ENCODE data around the gene MAD1L1. TPM values are rescaled to one million over a fixed set of nuclear protein-coding genes. Genes with fewer than 3 reads are reported as not detected.

The MAD1L1 gene
- total RNA-seq, 1 experiment from 2014 or later = 43.8 TPM

- no peak for TF ChIP-seq ZNF423 (CRISPR knock-in tag; IDR thresholded peaks at IDR 0.05)
- no peak for TF ChIP-seq ZNF219 (CRISPR knock-in tag; IDR thresholded peaks at IDR 0.05; ENCODE audit: borderline replicate concordance)
- TF ChIP-seq TEAD1 (CRISPR knock-in tag; IDR thresholded peaks at IDR 0.05) = no peak
- TF ChIP-seq FOXP1 (CRISPR knock-in tag; IDR thresholded peaks at IDR 0.05; ENCODE audit: borderline replicate concordance) = no peak
- TF ChIP-seq, protein P1, sequence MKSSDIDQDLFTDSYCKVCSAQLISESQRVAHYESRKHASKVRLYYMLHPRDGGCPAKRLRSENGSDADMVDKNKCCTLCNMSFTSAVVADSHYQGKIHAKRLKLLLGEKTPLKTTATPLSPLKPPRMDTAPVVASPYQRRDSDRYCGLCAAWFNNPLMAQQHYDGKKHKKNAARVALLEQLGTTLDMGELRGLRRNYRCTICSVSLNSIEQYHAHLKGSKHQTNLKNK (CRISPR knock-in tag; IDR thresholded peaks at IDR 0.05) = no peak
- TF ChIP-seq RORB (CRISPR knock-in tag; IDR thresholded peaks at IDR 0.05) = no peak
- no peak for TF ChIP-seq MAX (CRISPR knock-in tag; IDR thresholded peaks at IDR 0.05)
- TF ChIP-seq ETV6 (CRISPR knock-in tag; IDR thresholded peaks at IDR 0.05) = no peak
- TF ChIP-seq, protein P2, sequence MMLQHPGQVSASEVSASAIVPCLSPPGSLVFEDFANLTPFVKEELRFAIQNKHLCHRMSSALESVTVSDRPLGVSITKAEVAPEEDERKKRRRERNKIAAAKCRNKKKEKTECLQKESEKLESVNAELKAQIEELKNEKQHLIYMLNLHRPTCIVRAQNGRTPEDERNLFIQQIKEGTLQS (CRISPR knock-in tag; conservative IDR thresholded peaks at IDR 0.05) = no peak
Measured at GRCh38 chr7:1847260-1848001, 385.3 kb downstream of the MAD1L1 start (continued).

DNA sequence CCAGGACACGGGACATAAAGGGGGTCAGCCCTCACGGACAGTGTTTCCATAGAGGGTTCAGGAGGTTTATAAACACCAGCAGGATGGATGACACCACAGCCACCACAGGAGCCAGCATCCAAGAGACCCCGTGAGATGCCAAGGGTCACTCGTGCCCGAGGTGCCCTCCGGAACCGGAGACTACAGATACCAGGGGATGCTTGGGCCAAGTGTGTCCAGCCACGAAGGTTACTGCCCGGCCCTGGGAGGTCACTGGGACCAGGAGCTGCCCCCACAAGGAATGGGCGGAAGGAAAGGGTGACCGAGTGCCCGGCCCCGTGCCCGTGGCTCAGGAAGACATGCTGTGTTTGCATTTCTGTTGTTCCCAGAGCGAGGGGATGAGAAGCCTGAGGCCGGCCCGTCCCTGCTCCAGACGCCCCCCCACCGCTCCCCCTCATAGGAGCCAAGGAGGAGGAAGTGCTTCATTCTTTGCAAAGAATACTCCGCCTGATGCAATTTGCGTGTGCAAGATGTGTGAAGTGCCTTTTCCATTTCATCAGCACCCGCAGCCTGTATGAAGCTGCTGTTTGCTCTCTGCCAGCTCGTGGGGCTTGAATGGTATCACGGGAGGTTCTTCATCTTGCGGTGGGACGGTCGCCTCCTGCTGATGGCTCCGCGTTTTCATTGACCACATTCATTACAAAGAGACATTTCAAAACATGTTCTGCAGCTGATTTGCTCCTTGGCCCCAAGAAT, 386.2 kb downstream of the MAD1L1 start:
- Mint-ChIP-seq H3K4me1 (no peaks in the 10 kb centered on the region), H3K4me3 (no peak overlapping the region), H3K27ac (peak overlapping the region; percentile 94), H3K9me3 (no peaks in the 10 kb centered on the region), H3K36me3 (no peaks in the 10 kb centered on the region), H3K27me3 (ENCODE audit: low read depth) (no peaks in the 10 kb centered on the region)
- POLR2A ChIA-PET = no interaction called here
- no peak for TF ChIP-seq ELF4 (CRISPR knock-in tag; IDR thresholded peaks at IDR 0.05; ENCODE audit: low read depth)
- TF ChIP-seq ZNF281 (CRISPR knock-in tag; IDR thresholded peaks at IDR 0.05) = no peak
- TF ChIP-seq ERG (CRISPR knock-in tag; IDR thresholded peaks at IDR 0.05) = no peak
- TF ChIP-seq TEAD1 (CRISPR knock-in tag; IDR thresholded peaks at IDR 0.05) = no peak
- no peak for TF ChIP-seq FOXK1 (CRISPR knock-in tag; IDR thresholded peaks at IDR 0.05)
- no peak for TF ChIP-seq PRRX2 (CRISPR knock-in tag; IDR thresholded peaks at IDR 0.05)
- TF ChIP-seq, protein P3, sequence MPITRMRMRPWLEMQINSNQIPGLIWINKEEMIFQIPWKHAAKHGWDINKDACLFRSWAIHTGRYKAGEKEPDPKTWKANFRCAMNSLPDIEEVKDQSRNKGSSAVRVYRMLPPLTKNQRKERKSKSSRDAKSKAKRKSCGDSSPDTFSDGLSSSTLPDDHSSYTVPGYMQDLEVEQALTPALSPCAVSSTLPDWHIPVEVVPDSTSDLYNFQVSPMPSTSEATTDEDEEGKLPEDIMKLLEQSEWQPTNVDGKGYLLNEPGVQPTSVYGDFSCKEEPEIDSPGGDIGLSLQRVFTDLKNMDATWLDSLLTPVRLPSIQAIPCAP (CRISPR knock-in tag; IDR thresholded peaks at IDR 0.05) = no peak
- TF ChIP-seq ZNF396 (CRISPR knock-in tag; IDR thresholded peaks at IDR 0.05; ENCODE audit: borderline replicate concordance) = no peak
- no peak for TF ChIP-seq NFYB (CRISPR knock-in tag; conservative IDR thresholded peaks at IDR 0.05; ENCODE audit: low read depth)
- CTCF ChIA-PET = interaction anchor here (0.6 to 1.0 kb wide), 2 partner anchors 37 to 314 kb away, joined by 3 to 5 read pairs; no protein-coding TSS in a partner anchor
- ATAC-seq = no peak
- DNase-seq (ENCODE audit: low spot score) = peak; percentile 6
